HG02763 (cell line): ENCODE data around the gene NMNAT2.
"Not testable (repeated sequence)": the region's sequence is repeated elsewhere in the genome, so short reads cannot be mapped to it uniquely, and the experiment has no call there.

Experiments
- ATAC-seq: cut with Tn5 transposase; IDR thresholded peaks from one replicate; pipeline ENCODE4 v1.9.1; 2021; ENCODE audit warnings: mild to moderate bottlenecking, moderate library complexity; ENCODE audit not compliant: unreplicated experiment

Gene NMNAT2

DNA sequence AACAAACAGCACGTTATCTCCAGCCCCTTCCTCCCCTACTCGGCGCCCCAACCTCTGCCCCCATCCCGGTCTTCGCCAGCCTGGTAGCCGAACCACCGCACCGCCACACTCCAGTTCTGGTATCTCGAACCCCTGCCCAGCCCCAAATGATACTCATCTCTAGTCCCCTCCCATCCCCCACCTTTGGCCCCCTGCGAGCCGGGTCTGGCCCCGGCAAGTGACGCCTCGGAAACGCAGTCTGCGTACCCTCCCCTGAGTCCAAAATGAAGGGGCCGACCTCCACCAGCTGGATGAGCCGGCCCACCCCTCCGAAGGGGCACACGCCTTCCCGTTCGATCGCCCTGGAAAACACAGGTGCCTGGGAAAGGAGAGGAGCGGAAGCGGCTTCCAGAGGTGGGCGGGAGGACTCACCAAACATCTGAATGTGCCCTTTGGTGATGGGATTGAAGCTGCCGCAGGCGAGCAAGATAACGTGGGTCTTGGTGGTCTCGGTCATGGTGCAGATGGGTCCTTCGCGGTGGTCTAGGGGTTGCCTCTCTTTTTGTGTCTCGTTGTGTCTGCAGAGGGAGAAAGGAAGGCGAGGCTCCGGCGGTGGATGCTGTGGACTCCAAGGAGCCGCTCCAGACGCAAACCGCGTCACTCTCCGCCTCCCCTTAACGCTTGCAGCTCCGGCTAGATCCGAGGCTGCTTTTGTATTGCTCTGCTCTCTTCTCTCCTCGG is at the start of gene NMNAT2:
Gene NMNAT2 (minus strand): TSS at position 609 of the 720 bp plus-strand sequence. CDS start 113 bp downstream, at position 496.
- ATAC-seq, result no peak

- no peak for ATAC-seq
Measured at GRCh38 chr1:183467687-183468086, 49.5 kb upstream of the NMNAT2 start.

DNA sequence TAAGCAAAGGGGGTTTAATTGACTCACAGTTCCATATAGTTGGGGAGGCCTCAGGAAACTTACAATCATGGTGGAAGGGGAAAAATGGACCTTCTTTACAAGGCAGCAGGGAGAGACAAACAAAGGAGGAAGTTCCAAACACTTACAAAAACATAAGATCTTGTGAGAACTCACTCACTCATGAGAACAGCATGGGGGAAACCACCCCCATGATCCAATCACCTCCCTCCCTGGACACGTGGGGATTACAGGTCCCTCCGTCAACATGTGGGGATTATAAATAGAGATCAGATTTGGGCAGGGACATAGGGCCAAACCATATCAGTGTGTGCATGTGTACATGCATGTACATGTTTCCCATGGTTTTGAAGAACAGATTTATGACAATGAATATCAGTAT is 48.6 kb upstream of the NMNAT2 start:
- no peak for ATAC-seq

DNA sequence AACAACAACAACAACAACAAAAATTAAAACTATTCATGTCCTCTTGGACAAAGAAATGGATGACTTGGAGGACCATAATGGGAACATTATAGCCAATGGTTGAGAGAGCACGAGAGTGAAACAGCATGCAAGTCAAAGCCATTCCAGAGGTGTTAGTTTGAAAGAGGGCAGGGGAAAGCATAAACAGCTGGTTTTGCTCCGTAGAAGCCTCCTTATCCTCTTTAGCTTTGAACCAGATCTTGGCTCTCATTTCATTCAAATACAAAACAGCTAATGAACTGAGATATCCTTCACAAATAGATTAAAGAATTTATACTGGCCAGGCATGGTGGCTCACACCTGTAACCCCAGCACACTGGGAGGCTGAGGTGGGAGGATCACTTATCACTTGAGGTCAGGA is 45.4 kb upstream of the NMNAT2 start:
- ATAC-seq, result no peak

GRCh38 chr1:183461350-183461749 is 43.2 kb upstream of the NMNAT2 start:
- ATAC-seq, result no peak

DNA sequence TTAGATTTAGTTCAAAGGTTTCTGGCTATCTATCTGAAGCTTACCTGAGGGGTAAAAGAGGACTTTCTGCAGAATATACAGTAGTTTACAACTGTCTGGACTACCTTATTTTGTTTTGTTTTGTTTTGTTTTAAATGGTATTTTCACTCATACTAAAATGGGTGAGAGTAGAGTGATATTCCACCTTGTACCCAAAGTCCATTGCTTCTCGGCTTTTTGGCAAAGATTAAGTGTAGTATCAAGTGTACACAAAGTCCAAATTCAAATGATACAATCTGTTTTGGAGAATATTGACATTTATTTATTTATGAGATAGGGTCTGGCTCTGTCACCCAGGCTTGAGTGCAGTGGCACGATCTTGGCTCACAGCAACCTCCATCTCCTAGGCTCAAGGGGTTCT is 42.4 kb upstream of the NMNAT2 start:
- no peak for ATAC-seq

DNA sequence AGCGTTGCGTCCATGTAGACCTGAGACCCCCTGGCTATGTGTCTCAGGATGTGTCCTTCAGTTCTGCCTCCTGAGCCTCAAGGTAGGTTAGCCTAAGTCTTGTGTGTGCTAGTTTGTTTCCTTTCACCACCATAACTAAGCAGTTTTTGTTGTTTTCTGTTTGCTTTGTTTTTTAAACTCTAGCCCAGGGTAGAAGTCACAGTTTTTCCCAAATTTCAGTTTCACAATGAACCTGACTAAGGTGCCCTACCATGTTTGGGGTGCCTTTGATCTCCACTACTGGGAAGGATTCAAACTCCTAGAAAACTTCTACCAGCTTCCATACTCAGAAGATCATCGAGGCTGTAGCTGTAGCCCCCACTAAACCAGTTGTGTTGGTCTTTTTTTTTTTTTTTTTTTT is 39.3 kb upstream of the NMNAT2 start:
- ATAC-seq, result no peak

- no peak for ATAC-seq
Measured at GRCh38 chr1:183456826-183457225, 38.6 kb upstream of the NMNAT2 start.

DNA sequence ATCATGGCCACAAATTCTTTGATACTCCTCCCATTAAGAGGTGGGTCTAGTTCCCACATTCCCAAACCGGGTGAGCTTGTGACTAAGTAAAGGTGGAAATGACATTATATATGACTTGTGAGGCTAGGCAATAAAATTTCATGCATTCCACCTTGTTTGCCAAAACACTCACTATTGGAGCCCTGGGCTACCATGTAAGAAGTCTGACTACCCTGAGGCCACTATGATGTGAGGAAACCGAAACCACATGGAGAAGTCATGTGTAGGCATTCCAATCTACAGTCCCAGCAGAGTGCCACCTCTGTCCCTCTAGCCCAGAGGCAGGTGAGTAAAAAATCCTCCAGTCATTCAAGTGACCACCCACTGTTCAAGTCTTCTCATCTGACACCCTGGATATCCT is 36.2 kb upstream of the NMNAT2 start:
- ATAC-seq, result no peak

- no peak for ATAC-seq
Measured at GRCh38 chr1:183450093-183450492, 31.9 kb upstream of the NMNAT2 start.

- no peak for ATAC-seq
Measured at GRCh38 chr1:183449223-183449770, 31.1 kb upstream of the NMNAT2 start.

DNA sequence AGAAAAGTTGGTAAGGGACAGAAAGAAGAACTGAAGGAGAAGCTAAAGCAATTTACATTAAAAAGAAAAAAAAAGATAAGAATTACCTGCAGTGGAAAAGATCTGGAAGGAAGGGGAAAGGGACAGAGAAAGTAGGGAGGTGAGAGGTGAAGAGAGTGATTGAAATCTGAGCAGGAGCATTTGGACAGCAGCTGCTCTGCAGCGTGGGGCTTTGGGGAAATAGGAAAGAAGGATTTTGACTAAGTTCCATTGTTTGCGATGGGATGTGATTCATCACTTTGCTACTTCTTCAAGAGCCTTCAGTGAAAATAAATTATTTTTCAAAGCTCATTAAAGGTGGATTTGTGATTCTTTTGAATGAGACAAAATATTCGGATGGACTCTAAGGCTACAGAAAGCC is 26.1 kb upstream of the NMNAT2 start:
- no peak for ATAC-seq

- no peak for ATAC-seq
Measured at GRCh38 chr1:183443466-183443865, 25.3 kb upstream of the NMNAT2 start.

DNA sequence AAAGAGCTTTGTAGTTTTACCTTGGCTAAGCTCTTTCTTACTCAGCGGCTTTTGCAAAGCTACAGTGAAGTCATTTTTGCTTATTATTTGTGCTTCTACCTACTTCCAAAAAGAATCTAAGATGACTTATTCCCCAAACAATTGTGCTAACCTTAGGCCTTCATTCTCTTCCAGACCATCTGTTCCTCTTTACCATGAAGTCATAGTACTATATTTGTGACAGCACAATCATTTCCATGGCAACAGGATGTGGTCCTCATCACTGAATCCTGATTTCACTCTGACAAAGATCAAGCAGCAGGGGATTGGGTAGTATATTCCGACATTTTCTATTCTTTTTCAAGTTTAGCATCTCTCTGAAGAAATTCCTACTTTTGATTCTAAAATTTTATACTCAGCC is 24.8 kb upstream of the NMNAT2 start:
- ATAC-seq, result no peak

- ATAC-seq, result no peak
Measured at GRCh38 chr1:183438060-183438459, 19.9 kb upstream of the NMNAT2 start.

GRCh38 chr1:183435497-183435896 is 17.3 kb upstream of the NMNAT2 start:
- no peak for ATAC-seq

DNA sequence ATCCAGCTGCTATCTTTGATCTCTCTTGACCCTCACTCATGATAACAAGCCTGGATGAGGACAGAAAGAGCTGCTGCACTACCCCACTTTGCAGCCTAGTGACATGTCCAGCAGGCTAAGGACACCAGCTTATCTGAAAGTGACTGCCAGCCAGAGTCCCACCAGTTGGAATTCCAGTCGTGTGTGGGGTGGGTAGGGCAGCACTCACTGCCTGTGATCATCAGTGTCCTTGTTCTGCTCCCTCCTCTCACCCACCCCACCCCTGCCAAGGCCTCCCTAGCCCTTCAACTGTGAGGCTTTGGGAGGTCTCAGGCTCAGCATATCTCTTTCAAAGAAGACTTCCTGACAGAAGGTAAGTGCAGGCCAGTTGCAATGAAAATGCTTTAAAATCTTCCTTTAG is 15.5 kb upstream of the NMNAT2 start:
- ATAC-seq, result no peak

DNA sequence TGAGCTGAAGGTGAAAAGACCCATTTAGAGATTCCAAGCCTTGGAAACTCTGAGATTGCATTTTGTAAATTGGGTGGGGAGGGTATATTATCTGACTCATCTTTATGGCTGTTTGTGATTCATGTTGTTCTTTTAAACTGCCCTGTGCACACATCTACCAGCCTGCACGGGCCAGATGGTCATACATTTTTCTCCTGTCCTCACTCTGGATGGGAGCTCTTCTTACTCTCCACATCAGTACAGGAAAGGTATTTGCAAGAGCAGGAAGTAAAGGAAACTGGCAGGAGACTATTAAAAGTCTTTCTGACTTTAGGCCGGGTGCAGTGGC is 14.3 kb upstream of the NMNAT2 start:
- ATAC-seq, result no peak

GRCh38 chr1:183431840-183432547 is 13.8 kb upstream of the NMNAT2 start:
- ATAC-seq, result no peak

DNA sequence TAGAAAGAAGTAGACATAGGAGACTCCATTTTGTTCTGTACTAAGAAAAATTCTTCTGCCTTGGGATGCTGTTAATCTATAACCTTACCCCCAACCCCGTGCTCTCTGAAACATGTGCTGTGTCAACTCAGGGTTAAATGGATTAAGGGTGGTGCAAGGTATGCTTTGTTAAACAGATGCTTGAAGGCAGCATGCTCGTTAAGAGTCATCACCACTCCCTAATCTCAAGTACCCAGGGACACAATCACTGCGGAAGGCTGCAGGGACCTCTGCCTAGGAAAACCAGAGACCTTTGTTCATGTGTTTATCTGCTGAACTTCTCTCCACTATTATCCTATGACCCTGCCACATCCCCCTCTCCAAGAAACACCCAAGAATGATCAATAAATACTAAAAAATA is 9.4 kb upstream of the NMNAT2 start:
- ATAC-seq, result not testable (repeated sequence)

DNA sequence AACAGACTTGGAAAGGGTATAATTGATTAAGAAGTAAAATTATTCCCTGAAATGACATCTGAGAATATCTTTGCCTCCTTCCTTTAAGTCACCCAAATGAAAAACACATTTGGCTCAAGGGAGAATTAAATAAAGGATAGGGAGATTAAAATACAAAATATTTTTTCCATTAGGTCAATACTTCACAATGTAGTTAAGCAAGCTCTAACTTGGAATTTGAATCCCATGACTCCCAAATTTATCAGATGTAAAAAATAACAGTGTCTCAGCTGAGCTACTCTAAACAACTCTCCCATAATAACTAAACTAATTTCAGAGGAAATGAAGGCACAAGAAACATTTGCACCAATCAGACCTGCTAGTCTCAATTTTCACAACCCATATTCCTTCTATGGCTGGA is 6.5 kb upstream of the NMNAT2 start:
- ATAC-seq, result no peak

GRCh38 chr1:183423541-183423940 is 5.4 kb upstream of the NMNAT2 start:
- ATAC-seq, result no peak
